ENCODE measurements around the gene MGAT5B.

MGAT5B gene

DNA sequence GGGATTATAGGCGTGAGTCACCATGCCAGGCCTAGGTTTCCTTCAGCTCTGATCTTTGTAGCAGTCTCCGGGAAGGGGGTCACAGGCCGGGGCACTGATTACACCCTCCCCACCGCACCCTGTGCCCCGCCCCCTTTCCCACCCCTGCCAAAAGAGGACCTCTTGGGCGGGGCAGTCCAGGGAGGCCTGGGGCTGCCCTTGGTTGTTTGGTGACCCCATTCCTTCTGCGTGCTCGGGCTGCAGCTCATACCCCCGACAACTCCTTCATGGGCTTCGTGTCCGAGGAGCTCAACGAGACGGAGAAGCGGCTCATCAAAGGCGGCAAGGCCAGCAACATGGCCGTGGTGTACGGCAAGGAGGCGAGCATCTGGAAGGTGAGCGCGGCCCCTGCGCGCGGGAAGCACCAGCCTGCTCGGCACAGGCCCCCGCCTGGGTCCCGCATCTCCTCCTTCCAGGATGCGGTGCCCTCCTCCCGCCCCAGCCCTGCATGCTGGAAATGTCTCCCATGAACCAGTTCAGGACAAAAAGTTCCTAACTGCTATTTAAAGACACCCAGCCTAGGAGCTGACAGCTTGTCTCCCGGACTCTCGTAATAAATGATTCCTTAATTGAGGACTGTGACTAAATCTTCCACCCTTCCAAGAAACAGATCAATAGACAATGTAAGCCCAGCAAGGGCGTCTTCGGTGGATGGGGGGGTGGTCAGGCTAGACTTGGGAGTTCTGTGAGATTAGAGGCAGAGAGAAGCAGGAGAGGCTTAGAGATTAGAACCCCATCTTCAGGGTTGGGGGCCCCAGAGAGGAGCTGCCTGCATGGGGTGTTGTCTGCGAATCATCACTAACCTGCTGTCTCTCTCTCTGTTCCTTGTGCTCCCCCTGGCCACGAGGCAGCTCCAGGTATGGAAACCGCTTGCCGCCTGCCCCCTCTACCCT, 64.5 kb downstream of the MGAT5B start:
- peak; percentile 42 for DNase-seq

DNA sequence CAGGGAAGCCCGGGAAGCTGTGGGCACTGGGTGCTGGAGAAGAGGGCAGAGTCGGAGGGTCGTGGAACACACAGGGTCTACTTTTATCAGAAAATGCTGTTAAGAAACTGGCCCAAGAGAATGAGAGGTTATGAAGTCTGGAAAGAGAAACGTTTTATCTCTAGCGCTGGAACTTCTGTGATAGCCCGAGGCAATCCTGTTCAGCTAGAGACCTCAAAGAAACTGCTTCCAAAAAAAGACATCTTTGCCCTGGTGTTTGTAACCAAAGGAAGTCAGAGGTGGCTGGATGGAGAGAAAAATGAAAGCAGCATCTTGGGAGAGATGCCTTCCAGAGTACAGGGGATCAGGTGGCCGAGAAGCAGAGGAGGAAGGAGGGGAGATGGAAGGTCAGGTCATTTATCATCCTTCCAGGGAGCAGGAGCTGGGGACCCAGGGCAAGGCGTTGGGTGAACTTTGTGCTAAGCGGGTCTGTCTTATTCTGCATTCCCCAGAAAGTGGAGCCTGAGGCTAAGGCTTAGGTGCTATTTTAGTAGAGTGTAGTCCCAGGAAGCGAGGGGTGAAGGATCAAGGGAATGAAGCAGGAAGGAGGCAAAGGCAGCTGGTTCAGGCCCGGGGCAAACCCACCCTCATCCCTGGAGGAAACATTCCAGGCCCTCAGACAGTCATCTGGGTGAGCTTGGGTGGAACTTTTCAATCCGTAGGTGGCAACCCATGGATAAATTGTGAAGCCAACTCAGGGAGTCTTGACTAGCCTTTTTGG, 66.5 kb downstream of the MGAT5B start:
- no peak for DNase-seq

DNA sequence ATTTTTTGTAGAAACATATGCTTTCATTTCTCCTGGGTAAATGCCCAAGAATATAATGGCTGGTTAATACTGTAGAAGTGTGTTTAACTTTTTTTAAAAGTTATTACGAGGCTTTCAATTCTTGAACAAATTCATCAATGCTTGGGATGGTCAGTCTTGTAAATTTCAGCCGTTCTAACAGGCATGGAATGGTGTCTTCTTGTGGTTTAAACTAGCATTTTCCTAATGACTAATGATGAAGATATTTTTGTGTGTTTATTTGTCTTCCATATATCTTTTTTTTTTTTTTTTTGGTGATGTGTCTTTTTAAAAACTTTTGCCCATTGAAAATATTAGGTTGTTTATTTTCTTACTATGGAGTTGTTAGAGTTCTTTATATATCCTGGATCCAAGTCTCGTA, 67.1 kb downstream of the MGAT5B start:
- DNase-seq: no peak

DNA sequence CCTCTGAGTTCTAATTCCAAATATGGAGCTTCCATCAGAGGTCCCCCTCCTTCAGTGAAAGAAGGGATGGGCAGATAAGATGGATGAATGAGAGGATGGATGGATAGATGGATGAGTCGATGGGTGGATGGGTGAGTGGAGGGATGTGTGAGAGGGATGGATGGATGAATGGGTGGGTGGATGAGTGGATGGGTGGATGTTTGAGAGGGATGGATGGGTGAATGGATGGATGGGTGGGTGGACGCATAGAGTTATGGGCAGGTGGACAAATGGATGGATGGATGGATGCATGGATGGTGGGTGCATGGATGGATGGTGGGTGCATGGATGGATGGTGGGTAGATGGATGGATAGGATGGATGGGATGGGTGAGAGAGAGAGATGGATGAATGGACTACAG, 69.0 kb downstream of the MGAT5B start:
- no peak for DNase-seq

DNA sequence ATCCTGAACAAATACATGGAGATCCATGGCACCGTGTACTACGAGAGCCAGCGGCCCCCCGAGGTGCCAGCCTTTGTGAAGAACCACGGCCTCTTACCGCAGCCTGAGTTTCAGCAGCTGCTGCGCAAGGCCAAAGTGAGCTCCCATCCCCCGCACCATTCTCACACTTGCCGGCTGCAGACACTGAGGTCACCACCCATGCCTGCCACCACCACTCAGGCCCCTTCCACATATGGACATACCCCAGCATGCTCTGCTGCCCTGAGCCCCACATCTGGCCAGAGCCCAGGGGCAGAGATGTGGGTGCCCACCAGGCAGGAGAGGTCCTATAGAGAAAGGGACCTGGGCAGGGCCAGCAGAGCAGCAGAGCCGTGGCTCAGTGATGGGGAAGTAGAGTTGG, 69.8 kb downstream of the MGAT5B start:
- DNase-seq: no peak

DNA sequence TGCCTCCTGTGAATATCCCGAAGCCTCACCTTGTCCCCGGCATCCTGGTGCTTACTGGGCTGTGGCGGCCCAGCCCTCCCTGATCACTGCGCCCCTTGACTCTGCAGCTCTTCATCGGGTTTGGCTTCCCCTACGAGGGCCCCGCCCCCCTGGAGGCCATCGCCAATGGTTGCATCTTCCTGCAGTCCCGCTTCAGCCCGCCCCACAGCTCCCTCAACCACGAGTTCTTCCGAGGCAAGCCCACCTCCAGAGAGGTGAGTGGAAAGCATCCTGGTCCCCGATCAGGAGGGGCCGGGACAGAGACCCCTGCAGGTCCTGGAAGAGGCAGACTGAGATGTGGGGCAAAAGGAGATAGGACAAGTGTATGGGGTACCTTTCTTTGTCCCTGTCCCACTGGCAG, 72.1 kb downstream of the MGAT5B start:
- no peak for DNase-seq

DNA sequence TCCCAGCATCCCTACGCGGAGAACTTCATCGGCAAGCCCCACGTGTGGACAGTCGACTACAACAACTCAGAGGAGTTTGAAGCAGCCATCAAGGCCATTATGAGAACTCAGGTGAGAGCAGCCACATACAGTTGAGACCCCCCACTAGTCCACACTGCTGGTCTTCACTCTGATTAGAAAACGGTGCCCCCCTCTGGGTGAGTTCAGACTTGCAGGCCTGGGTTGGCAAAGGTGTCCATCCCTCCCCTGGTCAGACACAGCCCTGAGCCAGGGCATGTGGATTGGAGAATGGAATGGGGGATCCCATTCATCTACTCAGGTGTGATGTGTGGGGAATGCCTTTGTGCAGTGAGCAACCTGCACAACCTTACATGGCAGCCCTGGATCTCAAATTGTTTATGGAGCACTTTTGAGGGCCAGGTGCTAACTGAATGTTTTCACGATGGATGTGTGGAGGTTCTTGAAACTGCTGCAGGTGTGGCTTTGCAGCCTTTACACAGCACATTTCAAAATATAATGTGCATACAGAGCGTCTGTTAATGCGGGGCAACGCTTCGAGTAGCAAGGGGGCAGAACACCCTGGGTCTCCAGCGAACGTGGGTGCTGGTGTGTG, 72.6 kb downstream of the MGAT5B start:
- peak; percentile 46 for DNase-seq

DNA sequence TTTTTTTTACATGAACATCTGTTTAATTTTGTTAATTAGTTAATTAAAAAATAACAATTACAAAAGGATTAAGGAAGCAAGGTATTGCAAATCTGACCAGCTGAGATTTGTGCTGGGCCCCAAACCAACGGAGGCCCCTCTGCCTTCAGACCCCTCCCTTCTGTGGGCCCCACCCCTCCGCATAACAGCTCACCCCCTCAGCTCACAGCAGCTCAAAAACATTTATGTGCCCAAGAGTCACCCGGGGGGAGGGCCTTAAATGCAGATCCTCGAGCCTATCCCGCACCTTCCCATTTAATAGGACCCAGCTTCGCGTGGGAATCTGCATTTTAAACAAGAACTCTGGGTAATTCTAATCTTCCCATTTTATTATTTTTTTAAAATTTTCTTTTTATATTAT, 75.0 kb downstream of the MGAT5B start:
- DNase-seq: peak; percentile 37

DNA sequence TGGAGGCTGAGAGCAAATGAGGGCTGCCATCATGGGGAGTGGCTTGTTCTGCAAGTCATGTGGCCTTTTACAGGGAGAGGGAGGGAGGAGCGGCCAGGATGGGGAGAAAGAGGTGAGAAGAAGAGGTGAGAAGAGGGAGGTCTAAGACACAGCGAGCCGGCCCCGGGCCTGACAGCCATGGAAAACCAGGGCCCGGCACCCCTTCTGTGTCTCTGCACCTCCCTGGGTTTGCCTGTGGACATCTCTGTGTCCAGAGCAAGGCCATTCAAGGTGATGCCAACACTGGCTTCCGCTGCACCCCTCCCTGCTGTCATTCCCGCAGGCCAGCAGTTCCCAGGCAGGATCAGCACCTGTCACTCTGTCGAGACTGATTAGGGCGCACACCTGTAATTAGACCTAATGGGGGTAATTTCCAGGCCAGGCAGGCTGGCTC, 75.6 kb downstream of the MGAT5B start:
- DNase-seq: peak; percentile 88

DNA sequence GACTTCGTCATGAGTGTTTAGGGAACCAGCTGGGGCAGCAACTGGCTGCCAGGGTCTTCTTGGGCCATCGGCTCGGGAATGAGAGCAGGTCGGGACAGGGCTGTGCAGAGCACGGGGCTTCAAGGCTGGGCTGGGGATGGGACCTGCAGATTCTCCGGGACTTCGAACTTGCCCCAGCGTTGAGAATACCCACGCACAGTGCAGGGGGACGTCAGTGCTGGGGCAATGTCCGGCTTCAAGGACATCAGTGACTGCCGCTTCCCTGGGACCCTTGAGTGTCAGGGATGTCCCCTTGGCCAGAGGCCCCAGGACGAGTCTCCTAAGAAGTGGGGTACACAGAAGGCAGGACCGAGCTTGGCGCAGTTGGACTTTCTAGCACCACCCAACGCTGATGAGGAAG, 76.3 kb downstream of the MGAT5B start:
- no peak for DNase-seq

DNA sequence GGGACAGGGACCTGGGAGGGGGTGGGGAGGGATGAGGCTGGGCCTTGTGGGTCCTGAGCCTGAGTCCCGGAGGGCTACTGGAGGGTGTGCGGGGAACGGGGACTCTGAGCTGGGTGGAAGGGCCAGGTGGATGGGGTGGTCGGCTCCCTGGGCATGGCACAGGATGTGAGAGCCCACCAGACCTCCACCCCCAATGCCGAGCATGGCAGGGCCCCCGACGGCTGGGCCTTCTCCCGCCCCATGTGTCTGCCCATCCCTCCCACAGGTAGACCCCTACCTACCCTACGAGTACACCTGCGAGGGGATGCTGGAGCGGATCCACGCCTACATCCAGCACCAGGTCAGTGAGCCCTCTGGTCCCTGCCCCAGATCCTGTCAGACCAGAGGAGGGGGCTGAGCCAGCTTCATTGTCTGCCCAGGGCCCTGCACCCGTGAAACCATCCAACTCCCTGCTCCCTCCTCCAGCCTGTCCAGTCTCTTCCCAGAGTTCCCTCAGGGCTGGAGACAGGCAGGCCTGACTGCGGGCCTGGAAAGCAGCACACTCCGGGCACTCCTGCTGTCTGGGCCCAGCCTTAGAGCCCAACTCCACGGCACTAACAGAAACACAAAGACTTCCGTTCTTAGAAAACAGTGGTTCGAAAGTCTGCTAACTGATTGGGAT, 78.0 kb downstream of the MGAT5B start:
- no peak for DNase-seq

DNA sequence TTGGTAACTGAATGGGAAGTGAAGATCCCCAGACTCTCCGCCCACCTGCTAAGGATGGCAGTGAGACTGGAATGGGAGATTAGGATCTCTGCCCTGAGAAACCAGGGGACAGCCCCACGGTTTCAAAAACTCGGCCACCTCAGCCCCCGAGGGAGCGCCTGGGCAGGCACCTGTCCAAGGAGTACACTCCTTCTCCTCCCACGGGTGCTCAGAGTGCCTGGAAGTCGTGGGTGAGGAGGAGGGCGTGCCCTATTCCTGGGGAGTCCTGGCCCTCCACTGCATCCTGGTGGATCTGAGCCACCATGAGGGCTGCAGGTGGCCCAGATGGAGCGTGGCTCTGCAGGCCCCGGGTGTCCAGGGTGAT, 78.5 kb downstream of the MGAT5B start:
- no peak for DNase-seq

DNA sequence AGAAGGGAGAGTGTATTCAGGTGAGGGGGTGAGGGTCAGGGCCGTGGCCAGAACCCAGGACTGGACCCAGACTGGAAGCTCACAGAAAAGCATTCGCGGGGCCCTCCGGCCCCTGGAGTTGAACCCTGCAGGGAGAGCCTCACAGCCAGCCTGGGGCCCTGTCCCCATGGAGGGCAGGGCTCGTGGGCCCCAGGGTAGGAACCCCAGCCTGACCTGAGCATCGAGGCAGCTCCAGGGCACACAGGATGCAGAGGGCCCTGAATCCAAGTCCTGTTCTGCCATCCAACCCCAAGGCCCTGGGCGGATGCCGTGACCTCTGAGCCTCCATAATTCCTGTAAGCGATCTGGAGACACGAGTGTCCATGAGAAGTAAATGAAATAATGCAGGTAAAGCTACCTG, 79.1 kb downstream of the MGAT5B start:
- DNase-seq: no peak

DNA sequence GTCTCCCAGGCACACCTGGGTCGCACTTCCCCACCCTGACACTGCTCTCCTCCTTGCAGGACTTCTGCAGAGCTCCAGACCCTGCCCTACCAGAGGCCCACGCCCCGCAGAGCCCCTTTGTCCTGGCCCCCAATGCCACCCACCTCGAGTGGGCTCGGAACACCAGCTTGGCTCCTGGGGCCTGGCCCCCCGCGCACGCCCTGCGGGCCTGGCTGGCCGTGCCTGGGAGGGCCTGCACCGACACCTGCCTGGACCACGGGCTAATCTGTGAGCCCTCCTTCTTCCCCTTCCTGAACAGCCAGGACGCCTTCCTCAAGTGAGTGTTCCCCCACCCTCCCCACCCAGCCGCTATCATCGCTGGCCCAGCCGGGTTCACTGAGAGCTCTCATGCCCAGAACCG, 79.6 kb downstream of the MGAT5B start:
- no peak for DNase-seq

DNA sequence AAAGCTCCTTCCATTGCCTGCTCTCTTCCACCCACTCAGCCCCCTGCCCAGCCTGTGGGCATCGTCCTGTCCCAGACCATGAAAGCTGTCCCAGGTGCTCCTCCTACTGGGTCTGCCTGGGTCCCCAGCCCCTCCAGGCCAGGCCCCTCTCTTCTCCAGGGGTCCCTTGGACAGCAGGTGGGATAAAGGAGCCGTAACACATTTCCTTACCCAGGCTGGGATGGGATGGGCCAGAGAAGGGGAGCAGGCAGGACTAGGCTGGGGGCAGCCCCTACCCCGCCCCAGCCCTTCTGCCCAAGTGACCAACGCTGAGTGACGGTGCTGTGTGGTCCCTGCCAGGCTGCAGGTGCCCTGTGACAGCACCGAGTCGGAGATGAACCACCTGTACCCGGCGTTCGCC, 80.1 kb downstream of the MGAT5B start:
- DNase-seq: no peak

DNA sequence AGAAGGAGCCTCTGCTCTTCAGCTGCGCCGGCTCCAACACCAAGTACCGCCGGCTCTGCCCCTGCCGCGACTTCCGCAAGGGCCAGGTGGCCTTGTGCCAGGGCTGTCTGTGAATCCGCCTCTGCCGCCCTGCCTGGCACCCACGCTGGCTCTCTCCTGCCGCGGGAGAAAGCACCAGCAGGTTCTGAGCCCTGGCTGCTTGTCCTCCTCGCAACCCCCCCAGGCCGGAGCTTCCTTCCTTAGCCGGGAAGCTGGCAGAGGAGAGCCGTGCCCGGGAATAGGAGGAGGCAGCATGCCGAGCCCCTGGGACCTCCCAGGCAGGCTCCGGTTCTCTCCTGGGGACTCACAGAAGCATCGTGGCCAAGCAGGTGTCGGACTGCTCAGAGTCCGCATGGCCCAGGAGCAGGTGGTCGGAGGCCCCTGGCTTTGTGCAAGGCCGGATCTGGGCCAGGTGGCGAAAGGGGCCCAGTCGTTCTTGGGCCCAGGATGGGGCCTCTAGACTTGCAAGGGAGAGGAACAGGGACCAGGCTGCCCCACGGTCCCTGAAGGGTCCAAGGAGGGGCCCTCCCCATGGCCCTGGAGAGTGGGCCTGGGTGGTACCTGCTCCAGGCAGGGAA, 80.6 kb downstream of the MGAT5B start:
- DNase-seq: peak; percentile 26

DNA sequence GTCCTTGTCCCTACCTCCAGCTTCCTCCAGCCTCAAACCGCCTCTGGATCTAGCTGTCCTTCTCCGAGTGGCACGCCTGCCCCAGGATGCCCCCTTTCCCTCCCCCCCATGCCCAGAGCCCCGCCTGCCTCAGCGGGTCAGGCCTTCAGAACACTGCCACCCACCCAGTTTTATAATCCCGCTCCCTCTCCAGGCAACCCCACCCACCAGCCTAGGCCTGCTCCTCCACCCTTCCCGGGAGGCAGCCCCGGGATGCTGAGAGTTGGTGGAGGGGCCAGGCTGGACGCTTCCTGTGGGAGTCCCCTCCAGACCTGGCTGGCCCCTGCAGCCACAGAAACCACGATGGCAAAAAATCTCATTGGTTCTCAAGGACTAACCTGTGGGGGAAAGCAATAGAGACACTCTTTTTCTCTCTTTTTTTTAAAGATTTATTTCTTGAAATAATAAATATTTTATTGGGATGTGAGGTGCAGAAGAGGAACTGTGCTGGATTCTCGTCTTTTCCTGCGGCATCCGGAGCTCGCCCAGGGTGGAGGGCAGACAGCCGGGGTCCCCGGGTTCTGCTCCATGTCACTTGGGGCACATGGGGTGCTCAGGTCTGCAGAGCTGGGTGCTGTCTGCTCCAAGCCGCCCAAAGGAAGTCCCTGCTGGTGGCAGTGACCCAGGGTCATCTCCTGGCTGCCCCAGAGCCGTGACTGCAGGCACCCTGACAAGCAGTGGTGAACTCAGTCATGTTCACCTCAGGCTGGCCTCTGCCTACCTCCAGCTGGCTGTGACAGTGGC, 81.9 kb downstream of the MGAT5B start:
- DNase-seq: no peak

DNA sequence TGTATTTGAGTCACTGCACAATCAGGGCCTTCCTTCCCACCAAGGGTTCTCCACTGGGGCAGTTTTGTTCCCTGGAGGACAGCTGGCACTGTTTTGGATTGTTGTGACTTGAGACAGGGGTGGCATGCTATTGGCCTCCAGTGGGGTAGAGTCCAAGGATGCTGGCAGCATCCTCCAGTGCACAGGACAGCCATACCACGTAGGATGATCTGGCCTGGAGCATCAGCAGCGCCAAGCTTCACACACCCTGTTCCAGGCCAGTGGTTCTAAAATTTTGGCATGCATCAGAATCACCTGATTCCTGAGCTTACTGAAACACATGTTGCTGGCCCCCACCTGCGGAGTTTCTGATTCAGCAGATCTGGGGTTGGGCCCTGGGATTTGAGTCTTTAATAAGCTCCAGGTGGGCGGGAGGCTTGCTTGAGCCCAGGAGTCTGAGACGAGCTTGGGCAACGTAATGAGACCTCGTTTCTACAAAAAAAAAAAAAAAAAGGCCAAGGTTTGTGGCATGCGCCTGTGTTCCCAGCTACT, 83.2 kb downstream of the MGAT5B start:
- peak; percentile 40 for DNase-seq

DNA sequence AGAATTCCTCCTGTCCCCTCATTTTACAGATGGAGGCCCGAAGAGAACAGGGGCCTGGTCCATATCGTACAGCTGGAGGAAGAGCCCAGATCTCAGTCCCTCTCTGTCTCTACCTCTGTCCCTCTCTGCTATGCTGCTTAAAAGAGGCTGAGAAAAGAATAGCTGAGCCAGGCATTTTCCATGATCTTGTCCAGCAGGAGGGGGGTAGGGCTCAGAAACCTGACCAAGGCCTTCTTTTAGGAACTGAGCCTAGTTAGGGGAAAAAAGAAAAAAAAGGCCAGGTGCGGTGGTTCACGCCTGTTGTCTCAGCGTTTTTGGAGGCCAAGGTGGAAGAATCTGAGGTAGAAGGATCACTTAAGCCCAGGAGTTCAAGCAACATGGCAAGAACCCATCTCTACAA, 84.2 kb downstream of the MGAT5B start:
- DNase-seq: no peak

DNA sequence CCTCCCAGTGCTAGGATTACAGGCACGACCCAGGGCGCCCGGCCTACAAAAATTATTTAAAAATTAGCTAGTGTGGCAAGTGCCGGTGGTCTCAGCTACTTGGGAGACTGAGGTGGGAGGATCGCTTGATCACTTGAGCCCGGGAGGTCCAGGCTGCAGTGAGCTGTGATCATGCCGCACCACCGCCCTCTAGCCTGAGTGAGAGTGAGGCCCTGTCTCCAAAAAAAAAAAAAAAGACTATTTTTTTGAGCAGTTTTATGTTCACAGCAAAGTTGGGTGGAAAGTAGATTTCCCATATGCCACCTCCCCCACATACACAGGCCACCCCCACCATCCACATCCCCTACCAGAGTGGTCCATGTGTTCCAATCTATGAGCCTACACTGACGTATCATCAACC, 84.9 kb downstream of the MGAT5B start:
- DNase-seq: no peak

DNA sequence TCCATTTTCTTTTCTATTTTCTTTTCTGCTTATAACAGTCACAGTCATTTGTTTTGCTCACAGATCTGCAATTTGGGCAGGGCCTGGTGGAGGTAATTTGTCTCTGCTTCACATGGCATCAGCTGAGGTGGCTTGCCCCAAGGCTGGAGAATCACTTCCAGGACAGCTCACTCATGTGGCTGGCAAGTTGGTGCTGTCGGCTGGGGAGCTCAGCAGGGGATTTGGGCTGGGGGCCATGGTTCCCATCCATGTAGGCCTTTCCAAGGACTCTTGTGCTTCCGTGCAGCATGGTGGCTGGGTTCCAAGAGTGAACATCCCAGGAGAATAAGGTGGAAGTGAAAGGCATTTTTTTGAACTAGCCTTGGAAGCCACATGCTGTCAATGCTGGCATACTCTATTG, 85.7 kb downstream of the MGAT5B start:
- no peak for DNase-seq

DNA sequence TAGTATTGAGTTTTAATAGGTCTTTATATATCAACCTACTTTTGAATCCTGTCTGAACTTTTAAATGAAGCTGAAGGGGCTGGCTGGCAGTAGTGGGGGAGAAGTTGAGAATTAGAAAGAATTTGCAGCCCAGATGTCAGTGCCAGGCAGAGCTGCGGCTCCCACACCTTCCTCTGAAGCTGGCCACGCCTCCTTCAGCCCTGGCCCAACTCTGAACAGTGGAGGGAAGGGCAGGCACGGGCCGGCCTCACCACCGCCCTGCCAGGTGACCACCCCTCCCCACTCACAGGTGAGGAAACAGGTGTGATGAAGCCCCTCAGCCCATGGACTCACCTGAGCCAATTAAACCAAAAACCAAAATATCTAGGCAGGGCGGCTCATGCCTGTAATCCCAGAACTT, 87.0 kb downstream of the MGAT5B start:
- no peak for DNase-seq

Data from NCI-H82 (cell line).